ENCODE measurements around the gene IFT57.

The IFT57 gene

GRCh38 chr3:108123326-108123725, 98.9 kb downstream of the IFT57 start:
- Histone ChIP-seq H3K9me3 (ENCODE audit: control insufficient read depth in 1 of 2, low read length in 2 of 2) (no peaks in the 10 kb centered on the region), H3K9ac (ENCODE audit: low read depth in 1 of 2, low read length in 2 of 2) (no peak overlapping the region), H3K4me1 (ENCODE audit: control insufficient read depth in 1 of 2, insufficient read depth in 2 of 2, low read length in 2 of 2) (peaks cover 23 to 25% of the 10 kb centered on the region in 2 donors), H3K36me3 (ENCODE audit: control insufficient read depth in 1 of 2, insufficient read depth in 2 of 2, low read length in 2 of 2) (no peaks in the 10 kb centered on the region), H3K4me3 (ENCODE audit: low read depth in 1 of 2, low read length in 2 of 2) (no peak overlapping the region), H3K27ac (ENCODE audit: low read depth, low read length) (no peak overlapping the region), H3K27me3 (ENCODE audit: control insufficient read depth in 1 of 2, insufficient read depth in 2 of 2, low read length in 2 of 2) (no peaks in the 10 kb centered on the region)

- Histone ChIP-seq H3K27ac (ENCODE audit: low read depth, low read length) (no peak overlapping the region), H3K9me3 (ENCODE audit: control insufficient read depth in 1 of 2, low read length in 2 of 2) (no peaks in the 10 kb centered on the region), H3K36me3 (ENCODE audit: control insufficient read depth in 1 of 2, insufficient read depth in 2 of 2, low read length in 2 of 2) (no peaks in the 10 kb centered on the region), H3K4me3 (ENCODE audit: low read depth in 1 of 2, low read length in 2 of 2) (no peak overlapping the region), H3K4me1 (ENCODE audit: control insufficient read depth in 1 of 2, insufficient read depth in 2 of 2, low read length in 2 of 2) (peaks cover 18 to 21% of the 10 kb centered on the region in 2 donors), H3K9ac (ENCODE audit: low read depth in 1 of 2, low read length in 2 of 2) (no peak overlapping the region), H3K27me3 (ENCODE audit: control insufficient read depth in 1 of 2, insufficient read depth in 2 of 2, low read length in 2 of 2) (no peaks in the 10 kb centered on the region)
Observed at GRCh38 chr3:108122276-108122675, 99.9 kb downstream of the IFT57 start.

GRCh38 chr3:108119398-108120104, 102.7 kb downstream of the IFT57 start:
- Histone ChIP-seq H3K27ac (ENCODE audit: low read depth, low read length) (no peak overlapping the region), H3K4me3 (ENCODE audit: low read depth in 1 of 2, low read length in 2 of 2) (no peak overlapping the region), H3K4me1 (ENCODE audit: control insufficient read depth in 1 of 2, insufficient read depth in 2 of 2, low read length in 2 of 2) (peaks cover 2 to 5% of the 10 kb centered on the region in 2 donors), H3K9me3 (ENCODE audit: control insufficient read depth in 1 of 2, low read length in 2 of 2) (no peaks in the 10 kb centered on the region), H3K27me3 (ENCODE audit: control insufficient read depth in 1 of 2, insufficient read depth in 2 of 2, low read length in 2 of 2) (no peaks in the 10 kb centered on the region), H3K9ac (ENCODE audit: low read depth in 1 of 2, low read length in 2 of 2) (no peak overlapping the region), H3K36me3 (ENCODE audit: control insufficient read depth in 1 of 2, insufficient read depth in 2 of 2, low read length in 2 of 2) (no peaks in the 10 kb centered on the region)

- Histone ChIP-seq H3K4me3 (ENCODE audit: low read depth in 1 of 2, low read length in 2 of 2) (no peak overlapping the region), H3K27me3 (ENCODE audit: control insufficient read depth in 1 of 2, insufficient read depth in 2 of 2, low read length in 2 of 2) (no peaks in the 10 kb centered on the region), H3K4me1 (ENCODE audit: control insufficient read depth in 1 of 2, insufficient read depth in 2 of 2, low read length in 2 of 2) (no peaks in the 10 kb centered on the region), H3K27ac (ENCODE audit: low read depth, low read length) (no peak overlapping the region), H3K9ac (ENCODE audit: low read depth in 1 of 2, low read length in 2 of 2) (no peak overlapping the region), H3K9me3 (ENCODE audit: control insufficient read depth in 1 of 2, low read length in 2 of 2) (no peaks in the 10 kb centered on the region), H3K36me3 (ENCODE audit: control insufficient read depth in 1 of 2, insufficient read depth in 2 of 2, low read length in 2 of 2) (no peaks in the 10 kb centered on the region)
Observed at GRCh38 chr3:108118038-108118768, 104.0 kb downstream of the IFT57 start.

GRCh38 chr3:108117241-108117775, 104.9 kb downstream of the IFT57 start:
- no peaks in the 10 kb centered on the region for H3K4me1 ChIP-seq (ENCODE audit: control insufficient read depth in 1 of 2, insufficient read depth in 2 of 2, low read length in 2 of 2)
- no peak overlapping the region for H3K27ac ChIP-seq (ENCODE audit: low read depth, low read length)
- no peak overlapping the region for H3K9ac ChIP-seq (ENCODE audit: low read depth in 1 of 2, low read length in 2 of 2)
- no peak overlapping the region for H3K4me3 ChIP-seq (ENCODE audit: low read depth in 1 of 2, low read length in 2 of 2)
- no peaks in the 10 kb centered on the region for H3K27me3 ChIP-seq (ENCODE audit: control insufficient read depth in 1 of 2, insufficient read depth in 2 of 2, low read length in 2 of 2)
- H3K9me3 ChIP-seq (ENCODE audit: control insufficient read depth in 1 of 2, low read length in 2 of 2): no peaks in the 10 kb centered on the region
- H3K36me3 ChIP-seq (ENCODE audit: control insufficient read depth in 1 of 2, insufficient read depth in 2 of 2, low read length in 2 of 2): no peaks in the 10 kb centered on the region

- H3K27me3 ChIP-seq (ENCODE audit: control insufficient read depth in 1 of 2, insufficient read depth in 2 of 2, low read length in 2 of 2): no peaks in the 10 kb centered on the region
- no peak overlapping the region for H3K4me3 ChIP-seq (ENCODE audit: low read depth in 1 of 2, low read length in 2 of 2)
- no peak overlapping the region for H3K27ac ChIP-seq (ENCODE audit: low read depth, low read length)
- no peak overlapping the region for H3K9ac ChIP-seq (ENCODE audit: low read depth in 1 of 2, low read length in 2 of 2)
- H3K36me3 ChIP-seq (ENCODE audit: control insufficient read depth in 1 of 2, insufficient read depth in 2 of 2, low read length in 2 of 2): no peaks in the 10 kb centered on the region
- H3K9me3 ChIP-seq (ENCODE audit: control insufficient read depth in 1 of 2, low read length in 2 of 2): no peaks in the 10 kb centered on the region
- no peaks in the 10 kb centered on the region for H3K4me1 ChIP-seq (ENCODE audit: control insufficient read depth in 1 of 2, insufficient read depth in 2 of 2, low read length in 2 of 2)
Observed at GRCh38 chr3:108114423-108115065, 107.7 kb downstream of the IFT57 start.

- H3K27ac ChIP-seq (ENCODE audit: low read depth, low read length): no peak overlapping the region
- H3K4me1 ChIP-seq (ENCODE audit: control insufficient read depth in 1 of 2, insufficient read depth in 2 of 2, low read length in 2 of 2): no peaks in the 10 kb centered on the region
- H3K36me3 ChIP-seq (ENCODE audit: control insufficient read depth in 1 of 2, insufficient read depth in 2 of 2, low read length in 2 of 2): no peaks in the 10 kb centered on the region
- H3K9me3 ChIP-seq (ENCODE audit: control insufficient read depth in 1 of 2, low read length in 2 of 2): no peaks in the 10 kb centered on the region
- no peaks in the 10 kb centered on the region for H3K27me3 ChIP-seq (ENCODE audit: control insufficient read depth in 1 of 2, insufficient read depth in 2 of 2, low read length in 2 of 2)
- H3K4me3 ChIP-seq (ENCODE audit: low read depth in 1 of 2, low read length in 2 of 2): no peak overlapping the region
- no peak overlapping the region for H3K9ac ChIP-seq (ENCODE audit: low read depth in 1 of 2, low read length in 2 of 2)
Observed at GRCh38 chr3:108113975-108114374, 108.2 kb downstream of the IFT57 start.

- Histone ChIP-seq H3K4me1 (ENCODE audit: control insufficient read depth in 1 of 2, insufficient read depth in 2 of 2, low read length in 2 of 2) (no peaks in the 10 kb centered on the region), H3K9me3 (ENCODE audit: control insufficient read depth in 1 of 2, low read length in 2 of 2) (no peaks in the 10 kb centered on the region), H3K36me3 (ENCODE audit: control insufficient read depth in 1 of 2, insufficient read depth in 2 of 2, low read length in 2 of 2) (no peaks in the 10 kb centered on the region), H3K4me3 (ENCODE audit: low read depth in 1 of 2, low read length in 2 of 2) (no peak overlapping the region), H3K27me3 (ENCODE audit: control insufficient read depth in 1 of 2, insufficient read depth in 2 of 2, low read length in 2 of 2) (no peaks in the 10 kb centered on the region), H3K9ac (ENCODE audit: low read depth in 1 of 2, low read length in 2 of 2) (no peak overlapping the region), H3K27ac (ENCODE audit: low read depth, low read length) (no peak overlapping the region)
Observed at GRCh38 chr3:108110934-108111333, 111.3 kb downstream of the IFT57 start.

All from duodenal mucosa (tissue), 2 donors.